CD4-positive, alpha-beta T cell (primary cell): ENCODE data around the gene KBTBD2. TPM values are rescaled to one million over a fixed set of nuclear protein-coding genes. Genes with fewer than 3 reads are reported as not detected.

Source experiments
- ATAC-seq: fragments of 200-7000 bp; cut with Tn5 transposase; one replicate; pipeline ENCODE4 v1.10.0; 2022; ENCODE audit warnings: mild to moderate bottlenecking; ENCODE audit not compliant: poor library complexity
- CTCF ChIA-PET: fragments of 350-600 bp; sonication (Branson Sonifier 250); formaldehyde crosslinking; loops from one replicate; lab custom pipeline; 2021; ENCODE audit warnings: antibody characterized with exemption, inconsistent platforms; lab: Charles Lee
- POLR2A ChIA-PET: fragments of 350-600 bp; sonication (Branson Sonifier 250); formaldehyde crosslinking; loops from one replicate; lab custom pipeline; 2021; ENCODE audit warnings: antibody characterized with exemption, inconsistent platforms; lab: Charles Lee
- DNase-seq, 14 experiments: peaks; one replicate each; pipeline ENCODE4 v3.0.0-alpha.2; 2013 to 2020; ENCODE audit warnings: mixed read lengths in 2 of 14
- H3K27ac ChIP-seq, 2 donors: one replicate each; pipeline versions ENCODE4 v1.5.1 to v1.7.0; 2013; ENCODE audit warnings: low read length in 2 of 2, low read depth in 1 of 2, mild to moderate bottlenecking in 1 of 2
- H3K27me3 ChIP-seq, 2 experiments: 1 replicate in 1 of 2; 2 replicates in 1 of 2; pipeline versions ENCODE4 v1.6.1 to v1.7.0; 2013; ENCODE audit warnings: low read length in 2 of 2, control low read depth in 1 of 2, mild to moderate bottlenecking in 1 of 2, moderate library complexity in 1 of 2; ENCODE audit not compliant: insufficient read depth in 2 of 2, control insufficient read depth in 1 of 2
- H3K36me3 ChIP-seq: one replicate; pipeline ENCODE4 v1.6.1; 2013; ENCODE audit warnings: low read length, control low read depth; ENCODE audit not compliant: insufficient read depth
- H3K4me1 ChIP-seq: one replicate; pipeline ENCODE4 v1.6.1; 2013; ENCODE audit warnings: low read length, control low read depth; ENCODE audit not compliant: insufficient read depth
- H3K4me3 ChIP-seq: one replicate; pipeline ENCODE4 v1.5.1; 2013; ENCODE audit warnings: mild to moderate bottlenecking, low read length, moderate library complexity
- H3K9me3 ChIP-seq, 2 experiments: 1 replicate in 1 of 2; 2 replicates in 1 of 2; pipeline versions ENCODE4 v1.6.1 to v1.7.0; 2013; ENCODE audit warnings: low read length in 2 of 2, mild to moderate bottlenecking in 2 of 2, control low read depth in 1 of 2, moderate library complexity in 1 of 2; ENCODE audit not compliant: control insufficient read depth in 1 of 2, insufficient read depth in 1 of 2
- H3K27ac Mint-ChIP-seq: one replicate; pipeline ENCODE4 v1.8.0; 2020; ENCODE audit warnings: mixed read lengths
- H3K27me3 Mint-ChIP-seq: one replicate; pipeline ENCODE4 v1.8.0; 2021; ENCODE audit warnings: mixed read lengths
- H3K36me3 Mint-ChIP-seq: one replicate; pipeline ENCODE4 v1.8.0; 2021; ENCODE audit warnings: low read depth, mixed read lengths
- H3K4me1 Mint-ChIP-seq: one replicate; pipeline ENCODE4 v1.8.0; 2021; ENCODE audit warnings: low read depth, mixed read lengths
- H3K4me3 Mint-ChIP-seq: one replicate; pipeline ENCODE4 v1.8.0; 2020; ENCODE audit warnings: mild to moderate bottlenecking, mixed read lengths
- H3K9me3 Mint-ChIP-seq: one replicate; pipeline ENCODE4 v1.8.0; 2020; ENCODE audit warnings: mixed read lengths
- intact Hi-C, 2 experiments: fragments of 100-400 bp; cut with DNase I in 1 of 2; cut with micrococcal nuclease in 1 of 2; formaldehyde crosslinking; loops; one replicate each; pipeline versions ENCODE4 v1.15.1 to v1.9.0; 2023 to 2025; cut with DNase I, micrococcal nuclease
- total RNA-seq, 174 experiments: library from RNA in 2 of 174; stranded (reverse) in 2 of 174; gene quantifications; one replicate each; pipeline ENCODE4 v1.2.3 and lab custom pipeline; 2021 to 2026
- TF ChIP-seq, protein P1 (sequence below): fragments of 200-600 bp; IDR thresholded peaks from one replicate; pipeline ENCODE4 v1.8.0; 2022; ENCODE audit warnings: antibody characterized with exemption, mild to moderate bottlenecking

KBTBD2 gene
- total RNA-seq, 2 experiments from 2014 or later = 92.3 to 93.9 TPM

DNA sequence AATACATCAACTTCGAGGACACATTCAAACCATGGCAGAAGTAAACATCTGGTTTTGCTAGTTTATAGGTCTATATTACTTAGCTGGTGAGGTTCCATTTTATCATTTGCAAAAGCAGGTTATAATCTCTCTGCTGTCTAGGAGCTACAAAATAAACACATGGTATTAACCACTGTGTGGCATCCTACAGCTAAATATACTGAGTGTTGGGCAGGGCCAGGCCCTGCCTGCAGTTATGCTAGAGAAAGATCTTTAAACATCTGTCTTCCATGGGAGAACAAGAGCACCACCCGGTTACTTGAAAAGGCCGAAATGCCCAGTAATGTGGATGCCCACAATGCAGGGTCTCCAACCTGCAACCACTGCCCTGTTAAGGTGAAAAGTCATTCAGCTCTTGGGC, 45.1 kb upstream of the KBTBD2 start:
- POLR2A ChIA-PET = interaction anchor here (0.6 to 1.1 kb wide), 2 partner anchors 44 to 125 kb away, joined by 3 to 4 read pairs; no protein-coding TSS in a partner anchor

DNA sequence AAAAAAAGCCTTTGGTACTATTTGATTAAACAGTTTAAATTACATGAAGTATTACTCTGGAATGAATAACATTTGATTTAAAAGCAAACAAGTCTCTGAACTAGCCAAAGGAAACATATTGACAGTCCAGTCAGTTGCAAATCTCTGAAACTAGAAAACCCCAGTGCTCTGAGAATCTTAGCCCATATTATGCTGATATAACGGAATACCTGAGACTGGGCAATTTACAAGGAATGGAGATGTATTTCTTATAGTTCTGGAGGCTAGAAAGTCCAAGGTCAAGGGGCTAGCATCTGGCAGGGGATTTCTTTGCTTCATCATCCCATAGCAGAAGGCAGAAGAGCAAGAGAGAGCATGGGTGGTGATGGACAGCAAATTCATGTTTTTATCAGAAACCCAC, 44.0 kb upstream of the KBTBD2 start:
- H3K9me3 Mint-ChIP-seq = no peaks in the 10 kb centered on the region
- POLR2A ChIA-PET = no interaction called here
- Histone ChIP-seq H3K27ac (no peak overlapping the region), H3K27me3 (no peaks in the 10 kb centered on the region), H3K9me3 (no peaks in the 10 kb centered on the region), H3K4me1 (no peaks in the 10 kb centered on the region), H3K36me3 (no peaks in the 10 kb centered on the region), H3K4me3 (no peak overlapping the region)
- TF ChIP-seq, protein P1, sequence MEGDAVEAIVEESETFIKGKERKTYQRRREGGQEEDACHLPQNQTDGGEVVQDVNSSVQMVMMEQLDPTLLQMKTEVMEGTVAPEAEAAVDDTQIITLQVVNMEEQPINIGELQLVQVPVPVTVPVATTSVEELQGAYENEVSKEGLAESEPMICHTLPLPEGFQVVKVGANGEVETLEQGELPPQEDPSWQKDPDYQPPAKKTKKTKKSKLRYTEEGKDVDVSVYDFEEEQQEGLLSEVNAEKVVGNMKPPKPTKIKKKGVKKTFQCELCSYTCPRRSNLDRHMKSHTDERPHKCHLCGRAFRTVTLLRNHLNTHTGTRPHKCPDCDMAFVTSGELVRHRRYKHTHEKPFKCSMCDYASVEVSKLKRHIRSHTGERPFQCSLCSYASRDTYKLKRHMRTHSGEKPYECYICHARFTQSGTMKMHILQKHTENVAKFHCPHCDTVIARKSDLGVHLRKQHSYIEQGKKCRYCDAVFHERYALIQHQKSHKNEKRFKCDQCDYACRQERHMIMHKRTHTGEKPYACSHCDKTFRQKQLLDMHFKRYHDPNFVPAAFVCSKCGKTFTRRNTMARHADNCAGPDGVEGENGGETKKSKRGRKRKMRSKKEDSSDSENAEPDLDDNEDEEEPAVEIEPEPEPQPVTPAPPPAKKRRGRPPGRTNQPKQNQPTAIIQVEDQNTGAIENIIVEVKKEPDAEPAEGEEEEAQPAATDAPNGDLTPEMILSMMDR = no peak
- DNase-seq (no peak), ATAC-seq (no peak)
- CTCF ChIA-PET = no interaction called here
- intact Hi-C loops = no loop called here
- H3K27me3 Mint-ChIP-seq = no peaks in the 10 kb centered on the region
- no peak overlapping the region for H3K4me3 Mint-ChIP-seq
- H3K27ac Mint-ChIP-seq = no peak overlapping the region
- H3K36me3 Mint-ChIP-seq = no peaks in the 10 kb centered on the region
- H3K4me1 Mint-ChIP-seq = no peaks in the 10 kb centered on the region

More for the DNA sequence above, 45.1 kb upstream of the KBTBD2 start:
- H3K27ac ChIP-seq = no peak overlapping the region
- no peaks in the 10 kb centered on the region for H3K36me3 ChIP-seq
- H3K4me1 Mint-ChIP-seq = peaks cover 4% of the 10 kb centered on the region
- H3K36me3 Mint-ChIP-seq = no peaks in the 10 kb centered on the region
- peaks cover 1% of the 10 kb centered on the region for H3K4me1 ChIP-seq
- no peak overlapping the region for H3K27ac Mint-ChIP-seq
- TF ChIP-seq, protein P1 = no peak
- CTCF ChIA-PET = no interaction called here
- H3K27me3 Mint-ChIP-seq = peaks cover 4% of the 10 kb centered on the region
- intact Hi-C loops = no loop called here
- H3K4me3 ChIP-seq = no peak overlapping the region
- H3K4me3 Mint-ChIP-seq = no peak overlapping the region
- no peaks in the 10 kb centered on the region for H3K27me3 ChIP-seq
- no peak for DNase-seq
- H3K9me3 ChIP-seq = no peaks in the 10 kb centered on the region
- H3K9me3 Mint-ChIP-seq = no peaks in the 10 kb centered on the region
- ATAC-seq = no peak

DNA sequence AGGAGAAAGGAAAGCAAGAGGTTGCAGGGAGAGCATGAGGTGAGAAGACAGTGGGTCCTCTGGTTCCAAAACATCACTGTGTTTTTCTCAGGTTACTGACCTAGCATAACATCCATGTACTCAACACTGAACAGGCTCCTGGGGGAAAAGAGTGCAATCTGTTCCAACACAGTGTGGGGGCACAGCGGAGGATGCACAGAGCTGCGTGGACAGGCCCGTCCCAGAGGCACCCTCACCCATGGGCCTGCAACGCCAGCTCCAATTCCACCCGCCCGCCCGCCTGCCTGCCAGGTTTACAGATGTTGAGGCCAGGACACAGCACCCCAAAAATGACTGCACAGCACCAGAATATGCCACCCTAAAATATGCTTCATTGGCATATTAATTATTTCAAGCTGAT, 38.8 kb upstream of the KBTBD2 start:
- no peaks in the 10 kb centered on the region for H3K4me1 Mint-ChIP-seq
- Histone ChIP-seq H3K4me3 (no peak overlapping the region), H3K27ac (no peak overlapping the region), H3K27me3 (no peaks in the 10 kb centered on the region), H3K9me3 (no peaks in the 10 kb centered on the region), H3K4me1 (no peaks in the 10 kb centered on the region), H3K36me3 (no peaks in the 10 kb centered on the region)
- DNase-seq = no peak
- H3K4me3 Mint-ChIP-seq = no peak overlapping the region
- intact Hi-C loops = no loop called here
- H3K27ac Mint-ChIP-seq = no peak overlapping the region
- H3K27me3 Mint-ChIP-seq = no peaks in the 10 kb centered on the region
- ChIA-PET POLR2A (interaction anchor here (1.2 kb wide), 1 partner anchor 26 kb away, joined by 3 read pairs; no protein-coding TSS in a partner anchor), CTCF (no interaction called here)
- no peaks in the 10 kb centered on the region for H3K36me3 Mint-ChIP-seq
- TF ChIP-seq, protein P1 = no peak
- H3K9me3 Mint-ChIP-seq = no peaks in the 10 kb centered on the region
- ATAC-seq = no peak
